Mucosa of descending colon (tissue), 3 donors: ENCODE measurements around the gene SRRM3. TPM values are rescaled to one million over a fixed set of nuclear protein-coding genes. Genes with fewer than 3 reads are reported as not detected.
"Not testable (repeated sequence)": the region's sequence is repeated elsewhere in the genome, so short reads cannot be mapped to it uniquely, and the experiment has no call there.

ENCODE experiments used
- ATAC-seq: fragments of 200-7000 bp; cut with Tn5 transposase; one replicate; pipeline ENCODE4 v1.9.1; 2020; ENCODE audit warnings: mild to moderate bottlenecking, moderate library complexity
- DNase-seq, 3 donors: peaks; one replicate each; pipeline ENCODE4 v3.0.0-alpha.2; 2020
- H3K36me3 ChIP-seq: fragments of 200-600 bp; one replicate; pipeline ENCODE4 v1.8.0; 2021; ENCODE audit warnings: low read depth, mild to moderate bottlenecking
- H3K4me1 ChIP-seq: fragments of 200-600 bp; one replicate; pipeline ENCODE4 v1.8.0; 2021; ENCODE audit warnings: low read depth, mild to moderate bottlenecking
- H3K4me3 ChIP-seq: fragments of 200-600 bp; one replicate; pipeline ENCODE4 v1.8.0; 2021; ENCODE audit warnings: mild to moderate bottlenecking
- H3K9me3 ChIP-seq: fragments of 200-600 bp; one replicate; pipeline ENCODE4 v1.8.0; 2021; ENCODE audit warnings: mild to moderate bottlenecking
- CTCF ChIP-seq: fragments of 200-600 bp; IDR thresholded peaks from one replicate; pipeline ENCODE4 v1.8.0; 2022; ENCODE audit warnings: antibody characterized with exemption, mild to moderate bottlenecking
- intact Hi-C, 2 donors: fragments of 100-400 bp; cut with DNase I in 1 of 2; cut with micrococcal nuclease in 1 of 2; formaldehyde crosslinking; loops; one replicate each; pipeline versions ENCODE4 v1.11.0 to v1.11.1; 2022; cut with DNase I, micrococcal nuclease
- total RNA-seq, 3 donors: library from RNA; stranded (reverse); fragmentation: NEBNext Ultra II Directional in 2 of 3; extraction: Animal tissue kit (Norgen Biotek cat#: 25700) in 2 of 3; gene quantifications; one replicate each; pipeline versions ENCODE4 v1.2.1 to v1.2.4, GENCODE V29; 2021 to 2023
- donor health status: DM: no; HTN: no; CAD: no; lungs with moderate emphysema.
- donor health status: DM: no; HTN: no; CAD: no.
- donor health status: DM: no; HTN: yes; CAD: no.

The SRRM3 gene
- total RNA-seq, 3 donors from 2014 or later: 0.43 to 3.2 (median 0.67) TPM

- DNase-seq (no peak), ATAC-seq (no peak)
- H3K4me3 ChIP-seq: no peak overlapping the region
- H3K9me3 ChIP-seq: no peaks in the 10 kb centered on the region
- H3K4me1 ChIP-seq: peaks cover 11% of the 10 kb centered on the region
- no peak for TF ChIP-seq CTCF
- H3K36me3 ChIP-seq: no peaks in the 10 kb centered on the region
- intact Hi-C loops: loop anchor here in 1 of 2 donors (10.0 kb wide), 1 partner anchor 102 kb away; no protein-coding TSS in a partner anchor
Observed at GRCh38 chr7:76286842-76287403, 85.2 kb downstream of the SRRM3 start.

GRCh38 chr7:76290847-76291350 is 89.2 kb downstream of the SRRM3 start:
- ATAC-seq, intact Hi-C loops: not testable (repeated sequence)

GRCh38 chr7:76291351-76292212 is 89.9 kb downstream of the SRRM3 start:
- H3K36me3 ChIP-seq: no peaks in the 10 kb centered on the region
- H3K4me3 ChIP-seq: no peak overlapping the region
- peak; percentile 89 for ATAC-seq
- peak; percentile 88 to 95 (median 94) for DNase-seq
- intact Hi-C loops: no loop called here
- H3K4me1 ChIP-seq: peaks cover 30% of the 10 kb centered on the region
- H3K9me3 ChIP-seq: no peaks in the 10 kb centered on the region
- peak; percentile 96 for TF ChIP-seq CTCF

More at GRCh38 chr7:76290847-76291350, 89.2 kb downstream of the SRRM3 start:
- not testable (repeated sequence) for DNase-seq, H3K9me3 ChIP-seq, H3K36me3 ChIP-seq, H3K4me3 ChIP-seq
- H3K4me1 ChIP-seq: peaks cover 24% of the 10 kb centered on the region

DNA sequence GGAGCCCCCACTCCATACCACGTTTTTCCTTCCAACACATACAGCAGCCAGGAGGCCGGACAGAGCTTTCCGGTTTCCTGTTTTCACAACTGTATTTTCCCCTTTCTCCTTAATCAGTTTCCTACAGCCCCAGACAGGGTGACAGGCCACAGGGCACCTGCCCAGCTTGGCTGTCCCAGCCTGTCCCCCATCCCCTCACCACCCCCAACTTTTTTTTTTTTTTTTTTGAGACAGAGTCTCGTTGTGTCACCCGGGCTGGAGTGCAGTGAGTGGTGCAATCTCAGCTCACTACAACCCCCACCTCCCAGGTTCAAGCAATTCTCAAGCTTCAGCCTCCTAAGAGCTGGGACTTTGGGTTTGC is 90.5 kb downstream of the SRRM3 start:
- TF ChIP-seq CTCF: no peak
- intact Hi-C loops: no loop called here
- DNase-seq: no peak
- Histone ChIP-seq H3K9me3 (no peaks in the 10 kb centered on the region), H3K4me1 (peaks cover 36% of the 10 kb centered on the region), H3K4me3 (no peak overlapping the region), H3K36me3 (no peaks in the 10 kb centered on the region)
- ATAC-seq: peak; percentile 15

DNA sequence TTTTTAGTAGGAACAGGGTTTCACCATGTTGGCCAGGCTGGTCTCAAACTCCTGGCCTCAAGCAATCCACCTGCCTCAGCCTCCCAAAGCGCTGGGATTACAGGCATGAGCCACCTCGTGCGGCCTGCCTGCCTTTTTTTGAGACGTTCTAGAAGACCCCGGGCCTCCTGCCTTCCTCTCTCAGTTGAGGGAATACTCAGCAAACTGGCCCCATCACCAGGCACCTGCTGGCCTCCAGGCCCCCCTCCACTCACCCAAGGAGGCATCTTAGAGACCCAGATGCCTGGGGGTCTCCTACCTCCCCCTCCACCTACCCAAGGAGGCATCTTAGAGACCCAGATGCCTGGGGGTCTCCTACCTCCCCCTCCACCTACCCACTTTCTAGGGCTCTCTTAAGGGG is 91.2 kb downstream of the SRRM3 start:
- H3K9me3 ChIP-seq, DNase-seq, ATAC-seq, intact Hi-C loops, H3K4me3 ChIP-seq, H3K36me3 ChIP-seq: not testable (repeated sequence)
- peaks cover 40% of the 10 kb centered on the region for H3K4me1 ChIP-seq

- no peak for ATAC-seq
- no peak for TF ChIP-seq CTCF
- Histone ChIP-seq H3K9me3 (no peaks in the 10 kb centered on the region), H3K4me3 (no peak overlapping the region), H3K4me1 (peaks cover 40% of the 10 kb centered on the region), H3K36me3 (no peaks in the 10 kb centered on the region)
- intact Hi-C loops: no loop called here
- no peak for DNase-seq
Observed at GRCh38 chr7:76293407-76293901, 91.8 kb downstream of the SRRM3 start.
